ENCODE results near the gene MRPS6.

Gene MRPS6

GRCh38 chr21:34072145-34073031 is 990 bp upstream of the MRPS6 start:
- no peak for DNase-seq

- DNase-seq: no peak
Measured at GRCh38 chr21:34073749-34074282, 438 bp downstream of the MRPS6 start.

DNA sequence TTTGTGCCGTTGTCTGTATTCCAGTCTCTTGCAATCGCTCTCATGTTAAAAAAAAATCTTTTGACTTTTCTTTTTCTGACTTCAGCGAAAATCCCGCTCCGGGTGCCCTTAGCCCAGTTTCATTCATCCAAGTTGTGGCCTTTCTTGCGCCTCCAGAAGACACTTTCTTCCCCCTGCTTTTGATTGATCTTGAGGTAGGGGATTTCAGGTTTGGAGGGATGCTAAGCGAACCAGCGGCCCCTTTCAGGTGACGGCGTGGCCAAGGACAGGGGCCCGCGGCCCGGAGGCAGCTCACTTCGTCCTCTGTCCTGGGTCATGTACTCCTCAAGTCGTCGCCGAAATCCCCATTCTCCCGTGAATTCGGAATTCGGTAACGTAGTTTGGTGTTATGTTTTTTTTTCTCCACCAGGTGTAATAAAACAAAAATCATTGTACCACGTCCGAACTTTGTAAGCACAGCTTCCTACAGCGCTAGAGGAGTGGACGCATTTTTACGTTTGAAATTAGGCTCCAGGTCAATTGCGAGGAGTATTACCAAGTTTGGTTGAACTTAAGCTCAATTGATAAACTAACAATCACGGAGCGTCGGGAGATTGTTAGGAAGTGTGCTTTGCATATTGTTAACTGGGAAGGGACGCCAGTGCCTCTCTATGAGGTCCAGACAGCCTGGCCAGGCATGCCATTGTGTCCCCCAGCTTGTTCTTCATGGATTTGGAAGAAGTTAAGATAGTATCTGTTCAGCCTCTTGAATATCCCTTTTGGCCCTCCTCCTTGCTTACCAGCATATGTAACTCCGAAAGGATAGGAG is 1.1 kb downstream of the MRPS6 start:
- no peak for DNase-seq

- no peak for DNase-seq
Measured at GRCh38 chr21:34075091-34075425, 1.7 kb downstream of the MRPS6 start.

GRCh38 chr21:34075760-34076660 is 2.6 kb downstream of the MRPS6 start:
- no peak for DNase-seq

DNA sequence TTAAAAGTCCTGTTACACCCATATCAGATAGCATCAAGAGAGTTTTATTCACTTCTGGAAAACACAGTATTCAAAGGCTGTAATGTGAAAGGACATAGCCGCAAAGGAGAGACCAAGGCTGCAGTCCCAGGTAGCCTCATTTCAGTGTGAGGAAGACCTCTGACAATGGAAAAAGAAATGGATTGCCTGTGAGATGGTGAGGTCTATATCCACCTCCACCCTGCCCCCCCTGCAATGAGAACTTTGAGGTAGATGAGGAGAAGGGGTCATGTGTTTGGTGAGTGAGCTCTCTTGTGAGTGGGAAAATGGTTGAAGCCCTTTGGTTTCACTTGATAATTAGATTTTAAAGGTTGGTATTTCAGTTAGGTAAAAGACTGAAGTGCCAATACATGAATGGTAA is 3.5 kb downstream of the MRPS6 start:
- DNase-seq: no peak

- DNase-seq: no peak
Measured at GRCh38 chr21:34077888-34078287, 4.5 kb downstream of the MRPS6 start.

DNA sequence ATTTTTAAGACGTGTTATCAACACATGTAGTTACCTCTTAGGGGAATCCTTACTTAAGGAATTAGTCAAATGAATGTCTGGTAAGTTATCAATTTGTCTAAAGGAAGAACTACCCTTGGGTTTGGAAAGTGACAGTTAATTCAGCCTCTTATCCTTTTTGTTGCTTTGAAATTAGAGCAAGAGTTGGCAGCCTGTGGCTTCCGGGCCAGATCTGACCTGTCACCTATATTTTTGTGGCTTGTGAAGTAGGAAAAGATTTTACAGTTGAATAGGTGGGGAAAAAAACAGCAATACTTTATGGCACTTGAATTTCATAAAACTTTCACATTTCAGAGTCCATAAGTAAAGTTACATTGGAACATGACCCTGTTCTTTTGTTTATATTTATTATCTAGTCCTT is 5.5 kb downstream of the MRPS6 start:
- DNase-seq: no peak

DNA sequence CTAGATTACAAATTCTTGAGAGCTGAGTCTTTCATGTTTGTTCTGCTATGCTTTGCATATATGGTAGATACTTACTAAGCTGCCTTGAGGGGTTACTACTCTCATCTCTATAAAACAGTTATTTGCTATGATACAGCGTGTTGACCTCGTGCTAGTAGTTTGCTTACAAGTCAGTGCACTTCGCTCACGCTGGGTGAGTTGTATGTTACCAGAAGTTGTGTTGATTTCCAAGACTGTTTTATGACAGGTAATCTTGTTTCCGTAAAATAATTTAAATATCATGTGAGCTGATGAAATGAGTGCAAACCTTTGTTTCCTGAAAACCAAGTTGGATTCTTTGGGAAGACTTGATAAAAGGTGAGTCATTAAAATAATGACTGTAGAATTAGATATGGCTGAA is 7.3 kb downstream of the MRPS6 start:
- no peak for DNase-seq

DNA sequence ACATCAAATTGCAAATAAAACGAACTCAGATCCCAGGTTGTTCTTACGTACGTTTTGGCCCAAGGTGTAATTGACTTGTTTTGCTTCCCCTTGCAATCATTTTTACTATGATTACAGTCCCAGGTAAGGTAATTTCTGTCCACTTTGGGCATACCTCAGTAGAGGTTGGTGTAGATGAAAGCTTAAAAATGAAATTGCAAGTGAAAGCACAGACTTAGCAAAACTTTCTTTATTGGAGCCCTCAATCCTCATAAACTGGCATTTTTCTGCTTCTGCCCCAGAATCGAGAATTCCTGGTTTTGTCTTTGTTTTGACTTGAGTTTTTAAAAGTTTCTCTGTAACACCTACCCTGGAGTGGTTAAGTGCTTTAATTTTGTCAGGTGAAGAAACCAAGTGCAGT is 9.4 kb downstream of the MRPS6 start:
- no peak for DNase-seq

DNA sequence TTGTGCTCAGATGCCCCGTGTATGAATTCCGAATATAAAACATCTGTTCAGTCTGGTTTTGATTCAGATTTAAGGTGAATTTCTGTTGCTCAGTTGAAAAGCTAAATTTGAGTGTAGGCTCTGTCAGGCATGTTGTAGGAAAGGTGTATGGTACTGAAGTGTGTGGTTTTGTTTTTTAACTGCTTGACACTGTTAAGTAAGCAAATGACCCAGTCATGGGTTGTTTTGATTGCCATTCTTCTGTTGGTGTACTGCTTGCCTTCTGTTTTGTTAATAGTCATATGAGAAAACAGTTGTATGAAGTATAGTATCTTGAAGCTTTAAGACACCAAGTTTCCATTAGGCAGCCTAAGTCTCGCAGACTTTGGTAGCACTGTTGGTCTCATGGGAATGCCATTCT is 10.0 kb downstream of the MRPS6 start:
- no peak for DNase-seq

DNA sequence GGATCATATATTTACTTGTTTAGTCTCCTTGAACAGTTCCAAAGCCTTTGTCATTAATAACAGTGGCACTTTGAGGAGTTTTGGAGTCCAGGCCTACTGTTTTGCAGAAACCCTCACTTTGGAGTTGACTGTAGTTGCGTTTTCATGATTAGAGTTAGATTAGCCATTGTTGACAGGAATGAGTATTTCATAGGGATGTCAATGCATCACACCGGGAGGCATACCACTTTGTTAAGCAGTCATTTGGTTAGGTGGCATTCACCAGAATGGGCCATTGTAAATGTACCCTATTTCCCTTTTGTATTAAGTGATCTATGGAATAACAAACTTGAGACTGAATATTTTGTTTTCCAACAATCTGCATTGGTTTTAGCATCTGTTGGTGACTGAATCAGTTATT is 11.8 kb downstream of the MRPS6 start:
- no peak for DNase-seq

DNA sequence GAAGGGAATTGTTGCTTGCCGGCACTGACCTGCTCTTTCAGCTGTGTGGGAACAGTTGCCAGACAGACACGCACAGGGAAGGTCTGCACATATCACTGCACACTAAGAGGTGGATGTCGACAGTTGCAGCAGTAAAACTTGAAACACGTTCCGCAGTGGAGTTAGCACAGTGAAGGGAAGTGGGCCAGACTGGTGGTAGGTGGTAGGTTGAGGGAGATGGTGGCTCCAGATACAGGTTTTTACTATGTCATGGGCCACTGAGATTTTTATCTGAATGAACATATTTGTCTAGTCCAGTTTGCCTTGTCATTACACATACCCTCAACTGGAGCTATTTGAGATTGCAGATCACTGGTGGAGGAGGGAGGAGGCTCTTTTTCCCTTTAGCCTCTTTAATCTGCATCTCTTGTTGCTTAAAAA is 13.5 kb downstream of the MRPS6 start:
- no peak for DNase-seq

DNA sequence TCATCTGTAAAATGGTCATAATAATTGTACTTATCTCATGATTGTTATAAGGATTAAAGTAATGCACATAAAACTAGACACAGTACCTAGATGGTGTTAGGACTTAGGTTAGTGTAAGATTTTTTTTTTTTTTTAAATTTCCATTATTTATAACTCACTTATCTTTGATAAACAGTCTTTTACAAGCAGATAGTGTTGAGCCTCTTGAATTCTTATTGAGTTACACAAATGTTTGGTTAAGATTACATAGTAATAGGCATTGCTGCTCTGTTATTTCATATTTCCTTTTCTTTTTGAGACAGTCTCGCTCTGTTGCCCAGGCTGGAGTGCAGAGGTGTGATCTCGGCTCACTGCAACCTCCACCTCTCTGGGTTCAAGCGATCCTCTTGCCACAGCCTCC is 15.4 kb downstream of the MRPS6 start:
- no peak for DNase-seq

- no peak for DNase-seq
Measured at GRCh38 chr21:34091032-34091431, 17.7 kb downstream of the MRPS6 start.

- DNase-seq: no peak
Measured at GRCh38 chr21:34091607-34092006, 18.2 kb downstream of the MRPS6 start.

GRCh38 chr21:34092262-34092921 is 19.0 kb downstream of the MRPS6 start:
- no peak for DNase-seq

- no peak for DNase-seq
Measured at GRCh38 chr21:34093083-34093482, 19.7 kb downstream of the MRPS6 start.

DNA sequence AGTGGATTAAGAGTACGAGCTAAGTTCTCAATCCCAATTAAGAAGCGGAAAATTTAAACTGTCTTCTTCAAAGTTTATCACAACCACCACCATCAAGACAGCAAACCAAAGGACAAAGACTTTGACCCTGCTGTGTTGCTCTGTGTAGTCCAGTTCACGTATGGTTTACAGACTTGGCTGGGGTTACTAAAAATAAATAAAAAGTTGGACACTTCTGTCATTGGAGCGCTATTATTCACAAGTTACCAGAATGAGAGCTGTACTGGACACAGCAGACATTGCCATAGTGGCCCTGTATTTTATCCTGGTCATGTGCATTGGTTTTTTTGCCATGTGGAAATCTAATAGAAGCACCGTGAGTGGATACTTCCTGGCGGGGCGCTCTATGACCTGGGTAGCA is 21.6 kb downstream of the MRPS6 start:
- no peak for DNase-seq

- no peak for DNase-seq
Measured at GRCh38 chr21:34097442-34097841, 24.1 kb downstream of the MRPS6 start.

- no peak for DNase-seq
Measured at GRCh38 chr21:34100337-34100736, 27.0 kb downstream of the MRPS6 start.

- DNase-seq: no peak
Measured at GRCh38 chr21:34100790-34101189, 27.4 kb downstream of the MRPS6 start.
